GM23338 (cell line): ENCODE results near the gene ANG.

Experiments used
- CREB1 ChIP-seq: fragments of 250-450 bp; sonication (Bioruptor Pico); IDR thresholded peaks from 2 replicates; pipeline ENCODE4 v1.5.0; 2020; ENCODE audit warnings: low read depth, mild to moderate bottlenecking, moderate library complexity
- EZH2 ChIP-seq: fragments of 200-600 bp; sonication (generic); IDR thresholded peaks from one replicate; pipeline ENCODE4 v1.8.0; 2017; ENCODE audit warnings: antibody characterized with exemption, mild to moderate bottlenecking, low read depth; ENCODE audit not compliant: unreplicated experiment
- EZH2phosphoT487 ChIP-seq: fragments of 200-600 bp; sonication (generic); IDR thresholded peaks from one replicate; pipeline ENCODE4 v1.8.1; 2018; ENCODE audit warnings: antibody characterized with exemption; ENCODE audit not compliant: unreplicated experiment
- POLR2AphosphoS5 ChIP-seq: IDR thresholded peaks from 2 replicates; pipeline ENCODE4 v1.6.1; 2016; ENCODE audit warnings: antibody characterized with exemption, low read depth
- ZNF114 ChIP-seq: fragments of 250-450 bp; sonication (Bioruptor Pico); IDR thresholded peaks from 2 replicates; pipeline ENCODE4 v1.5.0; 2020; ENCODE audit warnings: mild to moderate bottlenecking, moderate library complexity
- TF ChIP-seq, protein P1 (sequence below), 2 experiments: fragments of 200-600 bp in 1 of 2; sonication (generic) in 1 of 2; conservative IDR thresholded peaks; 2 replicates each; pipeline versions ENCODE4 v1.5.1 to v1.6.1; 2016 to 2017; ENCODE audit warnings: antibody characterized with exemption in 2 of 2, low read depth in 2 of 2, mild to moderate bottlenecking in 2 of 2, moderate library complexity in 1 of 2
- TF ChIP-seq, protein P2 (sequence below): IDR thresholded peaks from one replicate; pipeline ENCODE4 v1.6.1; 2018; ENCODE audit warnings: antibody characterized with exemption; ENCODE audit not compliant: unreplicated experiment

DNA sequence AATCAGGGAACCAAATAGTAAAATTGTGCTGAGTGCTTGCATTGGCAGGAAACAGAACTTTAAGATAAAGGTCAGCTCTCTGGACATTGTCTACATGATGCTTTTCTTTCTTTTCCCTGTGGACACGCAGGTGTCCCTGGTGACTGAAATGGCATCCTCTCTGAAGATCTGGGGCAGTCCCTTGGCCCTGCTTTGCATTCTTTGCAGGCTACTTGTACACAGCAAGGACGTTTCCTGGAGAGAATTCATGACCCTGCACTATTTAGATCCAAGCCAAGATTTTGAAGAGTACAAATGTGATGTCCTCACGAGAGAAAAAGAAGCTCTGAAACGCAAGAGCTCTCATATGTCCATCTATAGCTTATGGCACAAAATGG lies 45.9 kb downstream of the ANG start:
- TF ChIP-seq, protein P1, sequence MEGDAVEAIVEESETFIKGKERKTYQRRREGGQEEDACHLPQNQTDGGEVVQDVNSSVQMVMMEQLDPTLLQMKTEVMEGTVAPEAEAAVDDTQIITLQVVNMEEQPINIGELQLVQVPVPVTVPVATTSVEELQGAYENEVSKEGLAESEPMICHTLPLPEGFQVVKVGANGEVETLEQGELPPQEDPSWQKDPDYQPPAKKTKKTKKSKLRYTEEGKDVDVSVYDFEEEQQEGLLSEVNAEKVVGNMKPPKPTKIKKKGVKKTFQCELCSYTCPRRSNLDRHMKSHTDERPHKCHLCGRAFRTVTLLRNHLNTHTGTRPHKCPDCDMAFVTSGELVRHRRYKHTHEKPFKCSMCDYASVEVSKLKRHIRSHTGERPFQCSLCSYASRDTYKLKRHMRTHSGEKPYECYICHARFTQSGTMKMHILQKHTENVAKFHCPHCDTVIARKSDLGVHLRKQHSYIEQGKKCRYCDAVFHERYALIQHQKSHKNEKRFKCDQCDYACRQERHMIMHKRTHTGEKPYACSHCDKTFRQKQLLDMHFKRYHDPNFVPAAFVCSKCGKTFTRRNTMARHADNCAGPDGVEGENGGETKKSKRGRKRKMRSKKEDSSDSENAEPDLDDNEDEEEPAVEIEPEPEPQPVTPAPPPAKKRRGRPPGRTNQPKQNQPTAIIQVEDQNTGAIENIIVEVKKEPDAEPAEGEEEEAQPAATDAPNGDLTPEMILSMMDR (conservative IDR thresholded peaks at IDR 0.05; ENCODE audit: low read depth in 2 of 2), result no peak
- TF ChIP-seq EZH2phosphoT487 (no peak), POLR2AphosphoS5 (no peak), EZH2 (no peak), ZNF114 (no peak), CREB1 (no peak)
- TF ChIP-seq, protein P2, sequence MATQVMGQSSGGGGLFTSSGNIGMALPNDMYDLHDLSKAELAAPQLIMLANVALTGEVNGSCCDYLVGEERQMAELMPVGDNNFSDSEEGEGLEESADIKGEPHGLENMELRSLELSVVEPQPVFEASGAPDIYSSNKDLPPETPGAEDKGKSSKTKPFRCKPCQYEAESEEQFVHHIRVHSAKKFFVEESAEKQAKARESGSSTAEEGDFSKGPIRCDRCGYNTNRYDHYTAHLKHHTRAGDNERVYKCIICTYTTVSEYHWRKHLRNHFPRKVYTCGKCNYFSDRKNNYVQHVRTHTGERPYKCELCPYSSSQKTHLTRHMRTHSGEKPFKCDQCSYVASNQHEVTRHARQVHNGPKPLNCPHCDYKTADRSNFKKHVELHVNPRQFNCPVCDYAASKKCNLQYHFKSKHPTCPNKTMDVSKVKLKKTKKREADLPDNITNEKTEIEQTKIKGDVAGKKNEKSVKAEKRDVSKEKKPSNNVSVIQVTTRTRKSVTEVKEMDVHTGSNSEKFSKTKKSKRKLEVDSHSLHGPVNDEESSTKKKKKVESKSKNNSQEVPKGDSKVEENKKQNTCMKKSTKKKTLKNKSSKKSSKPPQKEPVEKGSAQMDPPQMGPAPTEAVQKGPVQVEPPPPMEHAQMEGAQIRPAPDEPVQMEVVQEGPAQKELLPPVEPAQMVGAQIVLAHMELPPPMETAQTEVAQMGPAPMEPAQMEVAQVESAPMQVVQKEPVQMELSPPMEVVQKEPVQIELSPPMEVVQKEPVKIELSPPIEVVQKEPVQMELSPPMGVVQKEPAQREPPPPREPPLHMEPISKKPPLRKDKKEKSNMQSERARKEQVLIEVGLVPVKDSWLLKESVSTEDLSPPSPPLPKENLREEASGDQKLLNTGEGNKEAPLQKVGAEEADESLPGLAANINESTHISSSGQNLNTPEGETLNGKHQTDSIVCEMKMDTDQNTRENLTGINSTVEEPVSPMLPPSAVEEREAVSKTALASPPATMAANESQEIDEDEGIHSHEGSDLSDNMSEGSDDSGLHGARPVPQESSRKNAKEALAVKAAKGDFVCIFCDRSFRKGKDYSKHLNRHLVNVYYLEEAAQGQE, result no peak
